NB4 (cell line): Measurements from ENCODE around the gene AIFM2.
"Not testable (repeated sequence)": the region's sequence is repeated elsewhere in the genome, so short reads cannot be mapped to it uniquely, and the experiment has no call there.

Experiments
- DNase-seq: peaks from one replicate; pipeline ENCODE4 v3.0.0; 2010; ENCODE audit warnings: low read depth
- H3K4me3 ChIP-seq: one replicate; pipeline ENCODE4 v1.5.1; 2011; ENCODE audit warnings: mild to moderate bottlenecking, low read depth, low read length, moderate library complexity
- MAX ChIP-seq: IDR thresholded peaks from 2 replicates; pipeline ENCODE4 v1.6.1; 2011; ENCODE audit warnings: low read depth, low read length
- MYC ChIP-seq: IDR thresholded peaks from 2 replicates; pipeline ENCODE4 v1.6.1; 2011; ENCODE audit warnings: low read depth, low read length
- POLR2A ChIP-seq: IDR thresholded peaks from 2 replicates; pipeline ENCODE4 v1.6.1; 2011; ENCODE audit warnings: mild to moderate bottlenecking; ENCODE audit not compliant: insufficient read length; ENCODE audit errors: extremely low read depth
- TF ChIP-seq, protein P1 (sequence below): IDR thresholded peaks from one replicate; pipeline ENCODE4 v1.5.1; 2012; ENCODE audit warnings: low read depth, low read length

Gene AIFM2

GRCh38 chr10:70132098-70133029 lies at the start of gene AIFM2:
Gene AIFM2, minus strand, starts transcription at chr10:70132825. Its CDS starts 8,741 bp downstream, at chr10:70124084.
- no peak for TF ChIP-seq POLR2A
- TF ChIP-seq, protein P1, sequence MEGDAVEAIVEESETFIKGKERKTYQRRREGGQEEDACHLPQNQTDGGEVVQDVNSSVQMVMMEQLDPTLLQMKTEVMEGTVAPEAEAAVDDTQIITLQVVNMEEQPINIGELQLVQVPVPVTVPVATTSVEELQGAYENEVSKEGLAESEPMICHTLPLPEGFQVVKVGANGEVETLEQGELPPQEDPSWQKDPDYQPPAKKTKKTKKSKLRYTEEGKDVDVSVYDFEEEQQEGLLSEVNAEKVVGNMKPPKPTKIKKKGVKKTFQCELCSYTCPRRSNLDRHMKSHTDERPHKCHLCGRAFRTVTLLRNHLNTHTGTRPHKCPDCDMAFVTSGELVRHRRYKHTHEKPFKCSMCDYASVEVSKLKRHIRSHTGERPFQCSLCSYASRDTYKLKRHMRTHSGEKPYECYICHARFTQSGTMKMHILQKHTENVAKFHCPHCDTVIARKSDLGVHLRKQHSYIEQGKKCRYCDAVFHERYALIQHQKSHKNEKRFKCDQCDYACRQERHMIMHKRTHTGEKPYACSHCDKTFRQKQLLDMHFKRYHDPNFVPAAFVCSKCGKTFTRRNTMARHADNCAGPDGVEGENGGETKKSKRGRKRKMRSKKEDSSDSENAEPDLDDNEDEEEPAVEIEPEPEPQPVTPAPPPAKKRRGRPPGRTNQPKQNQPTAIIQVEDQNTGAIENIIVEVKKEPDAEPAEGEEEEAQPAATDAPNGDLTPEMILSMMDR, result no peak
- H3K4me3 ChIP-seq, result no peak within 1 kb of the TSS
- DNase-seq, result no peak

DNA sequence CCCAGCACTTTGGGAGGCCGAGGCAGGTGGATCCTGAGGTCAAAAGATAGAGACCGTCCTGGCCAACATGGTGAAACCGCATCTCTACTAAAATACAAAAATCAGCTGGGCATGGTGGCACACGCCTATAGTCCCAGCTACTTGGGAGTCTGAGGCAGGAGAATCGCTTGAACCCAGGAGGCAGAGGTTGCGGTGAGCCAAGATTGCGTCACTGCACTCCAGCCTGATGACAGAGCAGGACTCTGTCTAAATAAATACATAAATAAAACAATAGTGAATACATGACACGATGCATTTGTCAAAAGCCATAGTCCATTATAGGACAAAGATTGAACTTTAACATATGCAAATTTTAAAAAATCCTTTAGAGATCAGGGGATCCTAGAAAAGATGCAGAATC lies 46.6 kb upstream of the AIFM2 start:
- not testable (repeated sequence) for DNase-seq, H3K4me3 ChIP-seq

GRCh38 chr10:70178139-70178725 lies 45.6 kb upstream of the AIFM2 start:
- no peak for DNase-seq
- TF ChIP-seq, protein P1, result no peak
- TF ChIP-seq MYC, result no peak
- no peak for TF ChIP-seq POLR2A
- no peak for TF ChIP-seq MAX

DNA sequence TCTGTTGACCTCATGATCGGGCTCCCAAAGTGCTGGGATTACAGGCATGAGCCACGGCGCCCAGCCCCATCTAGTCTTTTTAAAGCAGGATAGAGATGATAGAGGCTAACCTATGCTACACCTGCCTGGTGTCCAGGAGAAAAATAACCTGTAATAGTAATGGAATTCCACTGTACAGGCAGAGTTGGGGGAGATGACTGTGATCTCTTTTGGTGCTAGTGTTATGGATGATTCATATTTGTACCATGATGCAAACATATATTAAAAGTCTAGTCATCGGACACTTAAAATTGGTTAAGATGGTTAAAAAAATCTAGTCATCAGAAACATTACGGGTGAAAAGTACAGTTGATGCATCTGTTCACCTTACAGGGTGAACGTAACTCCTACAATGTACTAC lies 43.8 kb upstream of the AIFM2 start:
- no peak for DNase-seq
- H3K4me3 ChIP-seq, result no peak overlapping the region
- no peak for TF ChIP-seq POLR2A
- TF ChIP-seq MAX, result no peak
- no peak for TF ChIP-seq MYC
- TF ChIP-seq, protein P1, result no peak

More at GRCh38 chr10:70178139-70178725, 45.6 kb upstream of the AIFM2 start:
- H3K4me3 ChIP-seq, result no peak overlapping the region

DNA sequence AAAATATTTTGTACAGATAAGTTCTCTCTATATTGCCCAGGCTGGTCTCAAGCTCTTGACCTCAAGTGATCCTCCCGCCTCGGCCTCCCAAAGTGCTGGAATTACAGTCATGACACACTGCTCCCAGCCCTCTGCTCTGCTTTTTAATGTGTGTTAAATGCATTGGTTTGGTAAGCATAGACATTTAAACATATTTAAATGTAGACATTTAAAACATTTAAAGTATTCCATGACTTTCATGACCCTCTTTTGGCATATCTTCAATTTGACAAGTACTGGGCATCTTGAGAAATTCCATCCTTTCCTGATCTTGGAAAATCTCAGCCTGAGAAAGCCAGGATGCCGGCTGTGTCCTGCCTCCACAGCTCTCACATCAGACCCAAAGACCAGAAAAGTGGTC lies 42.9 kb upstream of the AIFM2 start:
- TF ChIP-seq MYC, result no peak
- no peak for TF ChIP-seq MAX
- TF ChIP-seq, protein P1, result no peak
- TF ChIP-seq POLR2A, result no peak
- H3K4me3 ChIP-seq, result no peak overlapping the region
- no peak for DNase-seq

- DNase-seq, result no peak
- no peak for TF ChIP-seq MAX
- no peak for TF ChIP-seq MYC
- TF ChIP-seq POLR2A, result no peak
- TF ChIP-seq, protein P1, result no peak
Measured at GRCh38 chr10:70174058-70174741, 41.6 kb upstream of the AIFM2 start.

More at GRCh38 chr10:70174058-70174741, 41.6 kb upstream of the AIFM2 start:
- H3K4me3 ChIP-seq, result no peak overlapping the region
